Heart right ventricle (tissue), 16 donors: Measurements from ENCODE around the gene ANKRD52. TPM values are rescaled to one million over a fixed set of nuclear protein-coding genes. Genes with fewer than 3 reads are reported as not detected.
A peak's percentile ranks its signal among the peaks of the same experiment; 100 is the strongest.
"Not testable (repeated sequence)": the region's sequence is repeated elsewhere in the genome, so short reads cannot be mapped to it uniquely, and the experiment has no call there.

Source experiments
- ATAC-seq, 8 donors: fragments of 200-7000 bp; cut with Tn5 transposase; one replicate each; pipeline ENCODE4 v1.9.1; 2020; ENCODE audit warnings: mild to moderate bottlenecking in 8 of 8, moderate library complexity in 8 of 8, moderate number of reproducible peaks in 1 of 8
- DNase-seq, 2 donors: peaks; one replicate each; pipeline ENCODE4 v3.0.0-alpha.2; 2020
- H3K27ac ChIP-seq, 10 donors: fragments of 200-600 bp; sonication (generic) in 2 of 10; one replicate each; pipeline versions ENCODE4 v1.5.0 to v1.8.0; 2020 to 2022; ENCODE audit warnings: mild to moderate bottlenecking in 3 of 10
- H3K27me3 ChIP-seq, 7 donors: fragments of 200-600 bp; one replicate each; pipeline ENCODE4 v1.8.0; 2021 to 2022; ENCODE audit warnings: mild to moderate bottlenecking in 2 of 7
- H3K36me3 ChIP-seq, 9 donors: fragments of 200-600 bp; sonication (generic) in 1 of 9; one replicate each; pipeline versions ENCODE4 v1.5.0 to v1.8.0; 2020 to 2022; ENCODE audit warnings: mild to moderate bottlenecking in 2 of 9
- H3K4me1 ChIP-seq, 9 donors: fragments of 200-600 bp; sonication (generic) in 1 of 9; one replicate each; pipeline versions ENCODE4 v1.5.0 to v1.8.0; 2020 to 2022; ENCODE audit warnings: mild to moderate bottlenecking in 4 of 9
- H3K4me3 ChIP-seq, 10 donors: fragments of 200-600 bp; sonication (generic) in 2 of 10; one replicate each; pipeline versions ENCODE4 v1.5.0 to v1.8.0; 2020 to 2022; ENCODE audit warnings: mild to moderate bottlenecking in 7 of 10, moderate library complexity in 2 of 10
- H3K9me3 ChIP-seq, 11 donors: fragments of 200-600 bp in 10 of 11; sonication (generic) in 2 of 11; one replicate each; pipeline versions ENCODE4 v1.5.0 to v1.8.0; 2013 to 2022; ENCODE audit warnings: mild to moderate bottlenecking in 2 of 11, control low read depth in 1 of 11, moderate library complexity in 1 of 11
- WGBS, 2 donors: extraction: QIAGEN DNeasy Blood & Tissue Kit; methylation state at CpG; one replicate each; pipeline ENCODE4 v1.1.7; 2013; ENCODE audit warnings: inconsistent platforms in 1 of 2; 5-methylcytosine and 5-hydroxymethylcytosine counted together
- intact Hi-C, 10 donors: fragments of 100-400 bp; cut with DNase I; formaldehyde crosslinking; loops; one replicate each; pipeline versions ENCODE4 v1.11.1 to v1.14.2; 2022
- polyA plus RNA-seq, 2 donors: library from polyadenylated mRNA; stranded (reverse); fragments of 200-250 nt; gene quantifications; one replicate each; pipeline ENCODE4 v1.2.3, GENCODE V29; 2013
- total RNA-seq, 10 donors: library from RNA; stranded (reverse); fragmentation: NEBNext Ultra II Directional in 3 of 10; extraction: Animal tissue kit (Norgen Biotek cat#: 25700) in 3 of 10; gene quantifications; one replicate each; pipeline versions ENCODE4 v1.2.1 to v1.2.4, GENCODE V29; 2021 to 2023
- TF ChIP-seq, protein P1 (sequence below), 9 donors: fragments of 200-600 bp; sonication (generic) in 2 of 9; IDR thresholded peaks; one replicate each; pipeline versions ENCODE4 v1.5.0 to v1.8.0; 2021 to 2022; ENCODE audit warnings: antibody characterized with exemption in 9 of 9, mild to moderate bottlenecking in 5 of 9, moderate library complexity in 1 of 9
- donor health status: Arrhythmogenic right ventricular cardiomyopathy.
- donor health status: ischemic (EF 13 %, LVEDD 7.1; RV severe dilation, severe dysfunction).
- donor health status: healthy with polysubstance abuse.
- donor health status: DM: no; HTN: yes; CAD: no.
- donor health status: DM: no; HTN: no; CAD: no.
- donor health status: ischemic (EF 25% LVEDD 6.9; RV normal size, moderate dysfunction).
- donor health status: ischemic (EF 25% LVEDD 5.7; RV mildly dilated, moderate dysfunction).
- donor health status: healthy.
- donor health status: DM: yes; HTN: yes; CAD: no.
- donor health status: Ischemic cardiomyopathy.
- donor health status: ischemic (EF 35%, LVEDD 5.7; RV mildly dilated, moderate dysfunction).
- donor health status: nonischemic (EF 11% LVEDD 7.7; RV severe dilation, severe dysfunction).
- donor health status: DM: yes; HTN: yes; CAD: no.
- donor health status: PGD.
- donor health status: ischemic (EF 29% LVEDD 5.4; RV normal size, mild dysfunction).
- donor health status: nonischemic (EF 23%, LVEDD 6.1; RV moderate dilation, normal function).

ANKRD52 gene
- total and polyA plus RNA-seq, 12 donors = 10.2 to 30.9 (median 24.6) TPM

DNA sequence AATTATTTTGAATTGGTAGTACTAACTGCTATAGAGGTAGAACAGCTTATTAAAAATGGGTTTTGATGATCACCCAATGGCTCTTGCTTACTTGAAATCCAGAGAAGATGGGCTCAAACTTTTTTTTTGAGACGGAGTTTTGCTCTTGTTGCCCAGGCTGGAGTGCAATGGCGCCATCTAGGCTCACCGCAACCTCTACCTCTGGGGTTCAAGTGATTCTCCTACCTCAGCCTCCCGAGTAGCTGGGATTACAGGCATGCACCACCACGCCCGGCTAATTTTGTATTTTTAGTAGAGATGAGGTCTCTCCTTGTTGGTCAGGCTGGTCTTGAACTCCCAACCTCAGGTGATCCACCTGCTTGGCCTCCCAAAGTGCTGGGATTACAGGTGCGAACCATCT lies 4.8 kb upstream of the ANKRD52 start:
- TF ChIP-seq, protein P1, sequence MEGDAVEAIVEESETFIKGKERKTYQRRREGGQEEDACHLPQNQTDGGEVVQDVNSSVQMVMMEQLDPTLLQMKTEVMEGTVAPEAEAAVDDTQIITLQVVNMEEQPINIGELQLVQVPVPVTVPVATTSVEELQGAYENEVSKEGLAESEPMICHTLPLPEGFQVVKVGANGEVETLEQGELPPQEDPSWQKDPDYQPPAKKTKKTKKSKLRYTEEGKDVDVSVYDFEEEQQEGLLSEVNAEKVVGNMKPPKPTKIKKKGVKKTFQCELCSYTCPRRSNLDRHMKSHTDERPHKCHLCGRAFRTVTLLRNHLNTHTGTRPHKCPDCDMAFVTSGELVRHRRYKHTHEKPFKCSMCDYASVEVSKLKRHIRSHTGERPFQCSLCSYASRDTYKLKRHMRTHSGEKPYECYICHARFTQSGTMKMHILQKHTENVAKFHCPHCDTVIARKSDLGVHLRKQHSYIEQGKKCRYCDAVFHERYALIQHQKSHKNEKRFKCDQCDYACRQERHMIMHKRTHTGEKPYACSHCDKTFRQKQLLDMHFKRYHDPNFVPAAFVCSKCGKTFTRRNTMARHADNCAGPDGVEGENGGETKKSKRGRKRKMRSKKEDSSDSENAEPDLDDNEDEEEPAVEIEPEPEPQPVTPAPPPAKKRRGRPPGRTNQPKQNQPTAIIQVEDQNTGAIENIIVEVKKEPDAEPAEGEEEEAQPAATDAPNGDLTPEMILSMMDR (IDR thresholded peaks at IDR 0.05) = peak in 2 of 9 donors; percentile 6 to 10
- H3K27me3 ChIP-seq, H3K27ac ChIP-seq, H3K4me3 ChIP-seq, H3K9me3 ChIP-seq, ATAC-seq, H3K36me3 ChIP-seq, DNase-seq: not testable (repeated sequence)
- 91 to 92% methylated on average over 7 of the region's 7 CpGs for WGBS, 2 donors
- intact Hi-C loops = loop anchor here in 1 of 10 donors (10.0 kb wide), 1 partner anchor 202 kb away; the partner anchor contains the start of gene SPRYD4
- peaks cover 7 to 28% (median 21%) of the 10 kb centered on the region in 9 donors for H3K4me1 ChIP-seq

DNA sequence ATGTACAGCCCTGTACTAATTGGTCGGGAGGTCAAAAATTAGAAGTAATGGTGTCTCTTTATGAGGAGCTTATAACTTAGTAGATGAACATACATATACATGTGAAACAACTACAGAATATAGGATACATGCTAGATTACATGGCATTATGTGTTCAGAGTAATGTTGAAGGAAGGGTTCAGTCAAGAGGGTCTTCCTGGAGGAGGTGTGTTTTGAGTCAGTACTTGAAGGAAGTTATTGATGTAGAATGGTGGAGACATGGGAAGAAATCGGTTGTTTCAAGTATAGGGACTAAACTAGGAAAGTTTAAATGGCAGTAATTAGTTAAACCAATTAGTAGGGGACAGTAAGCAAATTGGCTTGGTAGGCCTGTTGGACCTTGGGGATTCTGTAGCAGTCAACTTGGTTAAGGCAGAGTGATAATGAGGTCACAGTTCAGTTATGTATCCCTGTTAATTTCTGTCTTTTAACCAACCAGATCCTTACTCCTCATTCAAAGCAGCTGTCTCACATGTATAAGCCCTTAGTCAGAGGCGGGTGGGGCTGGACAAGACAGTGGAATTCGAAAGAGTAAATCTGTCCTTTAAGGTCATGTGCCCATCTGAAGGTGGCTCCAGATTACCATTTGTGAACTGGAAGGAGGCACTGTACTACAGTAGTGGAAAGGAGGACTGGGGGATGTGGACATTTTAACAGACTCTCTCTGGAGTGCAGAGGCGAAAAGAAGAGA lies 3.5 kb upstream of the ANKRD52 start:
- Histone ChIP-seq H3K9me3 (no peaks in the 10 kb centered on the region), H3K27me3 (no peaks in the 10 kb centered on the region), H3K36me3 (peaks cover 0 to 5% (median 0%) of the 10 kb centered on the region in 9 donors), H3K4me3 (no peak overlapping the region), H3K4me1 (peaks cover 6 to 30% (median 25%) of the 10 kb centered on the region in 9 donors), H3K27ac (no peak overlapping the region)
- intact Hi-C loops = loop anchor here in 1 of 10 donors (10.0 kb wide), 1 partner anchor 203 kb away; the partner anchor contains the start of gene SPRYD4
- ATAC-seq (no peak), DNase-seq (no peak)
- 84 to 89% methylated on average over 5 of the region's 5 CpGs for WGBS, 2 donors
- TF ChIP-seq, protein P1 (IDR thresholded peaks at IDR 0.05) = no peak

DNA sequence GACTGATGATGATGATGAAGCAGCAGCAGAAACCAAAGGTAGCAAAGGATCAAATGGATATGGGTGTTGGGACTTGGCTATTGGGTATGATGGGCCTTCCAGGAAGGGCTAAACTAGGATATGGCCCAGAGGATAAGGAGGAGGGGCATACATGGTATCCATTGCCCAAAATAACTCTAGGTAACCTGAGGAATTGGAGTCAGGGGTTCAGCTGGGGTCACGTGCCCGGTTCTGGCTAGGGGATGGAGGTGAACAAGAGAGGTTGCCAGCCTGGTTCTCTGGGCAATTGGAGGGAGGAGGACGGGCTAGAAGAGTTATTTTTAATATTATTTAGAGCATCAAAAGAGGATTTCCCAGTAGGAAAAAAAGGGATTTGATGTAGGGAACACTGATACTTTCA lies 2.7 kb upstream of the ANKRD52 start:
- no peak for ATAC-seq
- 55 to 57% methylated on average over 3 of the region's 3 CpGs for WGBS, 2 donors
- H3K9me3 ChIP-seq = no peaks in the 10 kb centered on the region
- H3K27ac ChIP-seq = no peak overlapping the region
- intact Hi-C loops = loop anchor here in 1 of 10 donors (10.0 kb wide), 1 partner anchor 204 kb away; the partner anchor contains the start of gene SPRYD4
- H3K4me1 ChIP-seq = peaks cover 7 to 31% (median 23%) of the 10 kb centered on the region in 9 donors
- DNase-seq = no peak
- no peaks in the 10 kb centered on the region for H3K27me3 ChIP-seq
- H3K36me3 ChIP-seq = peaks cover 0 to 11% (median under 1%) of the 10 kb centered on the region in 9 donors
- no peak overlapping the region for H3K4me3 ChIP-seq
- TF ChIP-seq, protein P1 (IDR thresholded peaks at IDR 0.05) = no peak

DNA sequence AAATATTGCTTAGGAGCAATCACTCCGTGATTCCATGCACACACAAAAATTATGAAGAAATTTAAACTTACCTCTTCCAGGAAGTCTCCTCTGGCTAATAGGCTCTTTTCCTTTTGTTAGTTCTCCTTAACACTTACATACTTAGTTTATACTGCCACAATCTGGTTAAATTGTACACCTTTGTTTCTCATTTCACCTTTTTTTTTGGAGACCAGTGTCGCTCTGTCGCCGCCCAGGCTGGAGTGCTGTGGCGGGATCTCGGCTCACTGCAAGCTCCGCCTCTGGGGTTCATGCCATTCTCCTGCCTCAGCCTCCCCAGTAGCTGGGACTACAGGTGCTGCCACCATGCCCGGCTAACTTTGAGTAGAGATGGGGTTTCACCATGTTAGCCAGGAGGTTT lies 2.2 kb upstream of the ANKRD52 start:
- H3K27me3 ChIP-seq = no peaks in the 10 kb centered on the region
- intact Hi-C loops = loop anchor here in 1 of 10 donors (10.0 kb wide), 1 partner anchor 204 kb away; the partner anchor contains the start of gene SPRYD4
- no peaks in the 10 kb centered on the region for H3K9me3 ChIP-seq
- DNase-seq = no peak
- H3K4me3 ChIP-seq = no peak overlapping the region
- no peak for ATAC-seq
- no peak overlapping the region for H3K27ac ChIP-seq
- WGBS, 2 donors = 95 to 97% methylated on average over 8 of the region's 8 CpGs
- TF ChIP-seq, protein P1 (IDR thresholded peaks at IDR 0.05) = no peak
- peaks cover 0 to 17% (median 6%) of the 10 kb centered on the region in 9 donors for H3K36me3 ChIP-seq
- H3K4me1 ChIP-seq = peaks cover 7 to 28% (median 22%) of the 10 kb centered on the region in 9 donors
